Midbrain (tissue), 1 donor: ENCODE data around the gene NTN1.
"Not testable (repeated sequence)": the region's sequence is repeated elsewhere in the genome, so short reads cannot be mapped to it uniquely, and the experiment has no call there.

Source experiments
- DNase-seq: peaks from one replicate; lab custom pipeline; 2025; lab: John Stamatoyannopoulos, UW

Gene NTN1

DNA sequence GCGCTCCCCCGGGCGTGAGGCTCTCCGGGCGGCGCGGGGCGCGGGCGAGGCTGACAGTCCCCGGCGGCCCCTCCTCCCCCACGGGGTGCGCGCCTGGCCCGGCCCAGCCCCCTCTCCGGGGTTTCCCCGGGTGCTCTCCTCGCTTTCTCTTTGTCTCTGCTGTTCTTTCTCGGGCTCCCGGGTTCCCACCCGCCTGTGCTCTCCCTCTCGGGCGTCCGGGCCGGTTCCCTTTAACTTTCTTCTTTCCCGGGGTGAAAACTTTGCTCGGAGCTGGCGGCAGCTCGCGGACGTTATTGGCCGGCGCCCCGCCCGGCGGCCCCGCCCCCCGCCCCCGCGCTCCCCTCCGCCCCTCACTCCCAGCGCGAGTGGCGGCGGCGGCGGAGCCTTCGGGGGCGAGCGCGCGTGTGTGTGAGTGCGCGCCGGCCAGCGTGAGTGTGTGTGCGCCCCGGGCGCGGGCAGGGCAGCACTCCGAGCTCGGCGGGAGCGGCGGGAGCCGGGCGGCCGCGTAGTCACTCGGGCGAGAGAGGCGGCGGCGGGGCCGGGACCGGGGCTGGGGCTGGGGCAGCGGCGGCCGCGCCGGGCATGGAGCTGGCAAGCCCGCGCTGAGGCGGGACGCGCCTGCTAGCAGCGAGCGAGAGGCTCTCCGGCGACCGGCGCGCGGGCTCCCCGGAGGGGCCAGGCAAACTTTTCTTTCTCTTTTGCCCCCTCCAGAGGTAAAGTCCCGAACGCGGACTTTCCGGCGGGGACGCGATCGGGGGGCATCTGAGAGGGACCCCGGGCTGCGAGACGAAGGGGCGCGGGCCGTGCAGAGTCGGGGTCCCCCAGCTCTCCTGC is at the start of gene NTN1:
Gene NTN1 (plus strand): TSS at position 353 of the 834 bp plus-strand sequence. CDS start 864 bp downstream, outside the sequence.
- DNase-seq = peak; percentile 40

DNA sequence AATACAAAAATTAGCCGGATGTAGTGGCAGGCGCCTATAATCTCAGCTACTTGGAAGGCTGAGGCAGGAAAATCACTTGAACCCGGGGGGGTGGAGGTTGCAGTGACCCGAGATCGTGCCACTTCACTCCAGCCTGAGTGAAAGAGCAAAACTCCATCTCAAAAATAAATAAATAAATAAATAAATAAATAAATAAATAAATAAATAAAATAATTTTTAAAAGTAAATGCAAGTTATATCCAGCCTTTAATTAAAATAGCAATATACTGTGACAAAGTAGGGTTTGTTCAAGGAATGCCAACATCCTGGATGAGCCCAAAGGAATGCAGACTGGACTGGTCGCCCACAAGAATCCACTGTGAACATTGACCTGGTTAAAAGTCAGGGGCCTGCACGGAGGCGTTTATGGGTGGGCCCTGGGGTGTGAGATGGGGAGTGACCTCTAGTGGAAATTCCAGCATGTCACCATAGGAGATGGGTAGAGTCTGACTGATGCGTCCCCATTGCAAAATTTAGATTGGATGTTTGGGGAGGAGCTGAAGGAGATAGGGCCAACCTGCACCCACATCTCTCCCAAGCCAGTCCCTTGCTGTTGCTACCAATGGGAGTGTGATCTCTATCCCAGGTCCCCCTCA is 46.1 kb upstream of the NTN1 start:
- DNase-seq = no peak

DNA sequence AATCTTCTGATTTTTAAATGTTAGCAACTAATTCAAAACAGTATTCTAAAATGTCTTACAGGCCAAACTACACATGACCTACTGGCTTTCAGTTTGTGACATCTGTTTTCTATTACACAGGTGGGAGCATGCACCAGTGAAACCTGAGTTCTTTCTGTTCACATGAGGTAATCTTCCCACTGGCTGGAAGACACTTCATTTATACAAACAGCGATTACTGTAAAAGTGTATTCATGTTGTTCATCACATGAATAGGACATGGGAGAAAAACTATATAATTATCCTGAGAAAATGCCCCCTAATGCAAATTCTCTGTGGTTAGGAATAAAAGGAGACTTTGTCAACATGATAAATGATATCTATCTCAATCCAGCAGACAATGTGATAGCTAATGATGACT is 44.7 kb upstream of the NTN1 start:
- DNase-seq = no peak

DNA sequence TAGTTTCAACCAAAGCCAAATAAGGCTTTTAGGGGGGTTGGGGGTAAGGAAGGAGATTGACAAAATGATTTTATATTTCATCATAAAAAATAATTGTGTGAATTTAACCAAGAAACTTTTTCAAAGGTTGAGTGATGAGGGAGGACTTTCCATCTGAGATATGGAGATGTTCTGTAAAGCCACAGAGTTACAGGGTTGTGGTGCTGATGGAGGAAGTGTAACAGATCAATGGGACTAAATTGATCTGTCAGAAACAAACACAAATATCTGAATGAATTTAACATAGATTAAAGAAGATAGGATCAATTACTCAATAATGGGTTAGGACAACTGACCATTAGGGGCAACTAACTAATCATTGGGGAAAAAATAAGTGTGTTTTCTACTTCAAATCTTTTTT is 41.6 kb upstream of the NTN1 start:
- no peak for DNase-seq

DNA sequence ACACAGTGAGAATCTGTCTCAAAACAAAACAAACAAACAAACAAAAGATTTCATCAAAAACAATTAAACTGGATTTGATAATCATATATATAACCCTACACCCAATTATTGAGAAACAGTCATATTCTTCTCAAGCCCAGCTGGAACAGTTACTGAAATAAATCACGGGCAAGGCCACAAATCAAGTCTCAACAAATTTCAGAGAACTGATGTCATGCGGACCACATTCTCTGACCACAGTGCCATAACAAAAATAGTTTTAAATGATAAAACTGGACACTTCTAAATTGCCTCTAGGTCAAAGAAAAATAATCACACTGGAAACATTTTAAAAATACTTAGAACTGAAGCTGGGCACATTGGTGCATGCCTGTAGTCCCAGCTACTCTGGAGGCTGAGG is 39.9 kb upstream of the NTN1 start:
- no peak for DNase-seq

DNA sequence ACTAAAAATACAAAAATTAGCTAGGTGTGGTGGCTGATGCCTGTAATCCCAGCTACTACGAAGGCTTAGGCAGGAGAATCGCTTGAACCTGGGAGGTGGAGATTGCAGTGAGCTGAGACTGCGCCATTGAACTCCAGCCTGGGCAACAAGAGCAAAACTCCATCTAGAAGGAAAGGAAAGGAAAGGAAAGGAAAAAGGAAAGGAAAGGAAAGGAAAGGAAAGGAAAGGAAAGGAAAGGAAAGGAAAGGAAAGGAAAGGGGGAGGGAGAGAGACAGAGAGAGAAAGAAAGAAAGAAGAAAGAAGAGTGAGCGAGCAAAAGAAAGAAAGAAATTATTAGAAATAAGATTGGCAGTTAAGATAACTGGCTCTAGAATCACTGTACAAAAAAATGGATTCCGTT is 37.1 kb upstream of the NTN1 start:
- DNase-seq = not testable (repeated sequence)

DNA sequence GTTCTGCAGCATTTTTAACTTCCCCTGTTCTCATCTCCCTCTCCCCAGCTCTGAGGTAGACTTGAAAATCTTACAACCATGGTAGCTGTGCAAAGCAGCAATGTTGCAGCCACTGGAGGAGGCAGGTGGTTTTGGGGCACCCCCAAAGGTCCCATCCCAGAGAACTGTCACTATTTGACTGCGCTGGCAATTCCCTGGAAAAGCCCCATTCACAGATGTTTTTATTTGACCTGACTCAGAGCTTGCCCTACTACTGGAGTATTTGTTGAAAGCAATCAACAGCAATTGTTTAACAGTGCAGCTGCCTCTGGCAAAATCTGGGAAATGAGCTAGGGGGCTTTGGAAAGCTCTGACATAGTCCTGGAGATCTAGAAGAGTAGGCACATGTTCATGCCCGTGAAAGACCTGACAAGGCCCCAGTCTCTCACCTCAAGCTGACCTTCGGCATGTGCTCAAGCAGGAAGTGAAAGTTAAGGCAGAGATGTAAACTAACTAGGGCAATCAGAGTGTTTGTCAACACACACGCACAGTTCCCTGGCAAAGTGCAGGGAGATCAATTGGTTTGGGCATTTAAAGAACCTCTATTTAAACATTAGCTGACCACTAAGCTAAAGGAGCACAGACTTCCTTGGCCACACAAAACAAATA is 36.1 kb upstream of the NTN1 start:
- DNase-seq = no peak

DNA sequence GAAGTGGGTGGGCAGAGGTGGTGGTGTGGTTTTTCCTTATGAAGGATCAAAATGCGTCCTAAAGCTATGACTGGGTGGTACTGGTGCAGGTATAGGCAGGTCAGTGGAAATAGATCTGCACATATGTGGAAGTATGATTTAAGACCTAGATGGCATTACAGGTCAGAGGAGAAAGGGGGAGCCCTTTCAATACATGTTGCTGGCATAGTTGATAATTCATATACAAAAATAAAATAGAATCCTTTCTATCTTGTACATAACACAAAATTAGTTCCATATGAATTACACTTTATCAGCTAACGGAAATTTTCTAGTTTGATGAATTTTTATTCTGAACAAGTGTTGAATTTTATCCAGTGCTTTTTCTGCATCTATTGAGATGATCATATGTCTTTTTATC is 35.0 kb upstream of the NTN1 start:
- no peak for DNase-seq

DNA sequence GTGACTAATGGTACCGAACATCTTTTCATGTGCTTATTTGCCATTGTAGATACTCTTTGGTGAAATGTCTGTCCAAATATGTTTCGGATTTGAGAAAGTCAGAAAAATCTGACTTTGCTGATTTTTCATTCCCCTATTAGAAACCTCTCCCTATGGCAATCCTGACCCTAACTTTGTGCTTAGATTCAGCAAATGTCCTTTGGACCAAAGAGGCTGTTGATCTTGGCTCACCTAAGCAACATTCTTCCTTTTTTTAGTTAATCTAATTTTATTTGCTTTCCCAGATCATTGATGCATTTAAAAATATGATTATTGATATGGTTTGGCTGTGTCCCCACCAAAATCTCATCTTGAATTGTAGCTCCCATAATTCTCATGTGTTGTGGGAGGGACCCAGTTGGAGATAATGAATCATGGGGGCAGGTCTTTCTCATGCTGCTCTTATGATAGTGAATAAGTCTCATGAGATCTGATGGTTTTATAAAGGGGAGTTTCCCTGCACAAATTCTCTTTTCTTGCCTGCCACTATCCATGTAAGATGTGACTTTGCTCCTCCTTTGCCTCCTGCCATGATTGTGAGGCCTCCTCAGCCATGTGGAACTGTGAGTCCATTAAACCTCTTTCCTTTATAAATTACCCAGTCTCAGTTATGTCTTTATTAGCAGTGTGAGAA is 32.9 kb upstream of the NTN1 start:
- not testable (repeated sequence) for DNase-seq

DNA sequence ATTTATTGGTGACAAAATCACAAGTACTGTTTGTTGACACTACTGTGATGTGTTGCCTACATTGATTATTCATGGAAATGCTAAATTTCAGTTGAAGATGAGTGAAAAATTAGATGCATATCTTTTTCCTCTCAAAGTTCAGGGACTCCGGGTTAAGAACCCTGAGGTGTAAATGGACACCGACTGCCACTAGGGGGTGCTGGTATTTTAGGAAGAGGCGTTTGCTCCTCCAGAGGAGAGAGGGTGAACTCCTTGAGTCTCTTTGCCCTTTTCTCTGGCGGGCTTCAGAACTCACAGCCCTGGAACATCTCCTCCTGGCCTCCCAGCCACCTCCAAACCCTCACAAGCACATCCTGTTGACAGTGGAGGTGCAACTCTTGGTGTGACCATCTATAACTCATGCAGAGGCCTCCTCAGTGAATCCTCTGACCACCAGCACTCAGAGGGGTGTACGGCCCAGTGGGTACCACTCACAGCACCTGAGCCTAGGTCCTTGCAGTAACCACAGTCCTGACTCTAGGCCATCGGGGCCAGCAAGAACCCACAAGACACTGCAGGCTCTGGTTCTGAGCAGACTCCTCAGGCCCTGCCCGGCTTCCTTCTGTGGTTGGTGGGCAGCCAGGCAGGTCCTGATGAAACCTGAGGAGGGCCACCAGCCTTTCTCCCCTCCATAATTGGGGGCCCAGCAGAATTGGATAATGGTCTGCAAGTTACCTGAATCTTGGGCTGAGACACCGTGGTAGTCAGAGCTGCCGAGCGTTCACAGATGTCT is 29.6 kb upstream of the NTN1 start:
- peak; percentile 65 for DNase-seq

DNA sequence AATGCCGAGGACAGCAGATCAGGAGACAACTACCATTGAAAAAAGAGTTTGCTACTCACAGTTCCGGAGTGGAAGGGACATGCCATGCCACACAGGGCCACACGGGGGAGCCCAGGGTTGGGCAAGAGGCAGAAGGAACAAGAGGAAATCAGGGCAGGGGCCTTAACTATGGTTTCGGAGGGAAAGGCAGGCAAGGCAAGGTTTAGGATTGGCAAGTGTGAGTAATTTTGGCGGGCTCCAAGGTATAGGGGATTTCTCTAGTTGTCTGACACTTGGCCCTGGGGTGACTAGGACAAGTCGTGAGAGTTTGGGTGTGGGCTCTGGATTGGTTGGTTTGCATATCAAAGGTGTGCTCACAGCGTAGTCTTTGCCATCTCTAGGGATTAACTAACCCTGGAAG is 27.0 kb upstream of the NTN1 start:
- DNase-seq = no peak

DNA sequence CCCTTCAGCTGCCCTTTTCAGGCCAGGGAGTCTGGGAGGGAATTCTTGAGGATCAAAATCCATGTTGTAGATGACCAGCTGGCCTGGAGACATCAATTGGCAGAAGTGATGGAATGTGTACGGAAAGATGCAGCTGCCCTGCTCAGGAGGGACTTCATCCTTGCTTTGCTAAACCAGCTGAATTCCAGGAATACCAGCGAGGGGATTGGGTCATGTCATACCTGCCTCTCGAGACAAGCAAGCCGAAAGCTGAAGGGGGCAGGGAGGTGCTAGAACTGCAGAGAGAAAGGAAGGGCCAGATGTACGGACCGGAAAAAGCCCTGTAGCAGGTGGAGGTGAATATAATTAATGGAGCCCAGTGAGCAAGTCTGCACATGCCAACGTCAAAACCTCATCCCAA is 25.6 kb upstream of the NTN1 start:
- no peak for DNase-seq

DNA sequence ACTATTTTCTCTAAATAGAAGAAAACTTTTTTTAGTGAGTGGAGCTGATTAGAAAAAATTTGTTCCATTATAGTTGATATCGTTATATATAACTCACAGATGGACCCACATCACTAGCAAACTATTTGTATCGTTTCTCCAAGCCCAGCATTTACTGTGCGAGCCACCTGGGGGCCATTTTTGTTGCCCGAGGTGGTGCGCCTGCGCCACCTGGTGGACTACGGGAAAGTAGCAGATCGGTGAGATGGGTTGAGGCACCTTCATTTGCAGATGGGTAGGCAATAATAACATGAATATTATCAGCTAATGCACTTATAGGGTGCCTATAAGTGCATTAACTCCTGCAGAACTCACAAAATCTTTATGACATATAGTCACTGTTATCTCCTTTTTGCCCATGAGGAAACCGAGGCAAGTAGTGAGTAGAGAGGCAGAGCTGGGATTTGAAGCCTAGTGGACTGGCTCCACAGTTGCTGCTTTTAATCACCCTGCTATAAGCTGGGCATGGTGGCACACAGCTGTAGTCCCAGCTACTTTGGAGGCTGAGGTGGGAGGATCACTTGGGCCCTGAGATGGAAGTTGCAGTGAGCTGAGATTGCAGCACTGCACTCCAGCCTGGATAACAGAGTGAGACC is 23.2 kb upstream of the NTN1 start:
- DNase-seq = peak; percentile 7

DNA sequence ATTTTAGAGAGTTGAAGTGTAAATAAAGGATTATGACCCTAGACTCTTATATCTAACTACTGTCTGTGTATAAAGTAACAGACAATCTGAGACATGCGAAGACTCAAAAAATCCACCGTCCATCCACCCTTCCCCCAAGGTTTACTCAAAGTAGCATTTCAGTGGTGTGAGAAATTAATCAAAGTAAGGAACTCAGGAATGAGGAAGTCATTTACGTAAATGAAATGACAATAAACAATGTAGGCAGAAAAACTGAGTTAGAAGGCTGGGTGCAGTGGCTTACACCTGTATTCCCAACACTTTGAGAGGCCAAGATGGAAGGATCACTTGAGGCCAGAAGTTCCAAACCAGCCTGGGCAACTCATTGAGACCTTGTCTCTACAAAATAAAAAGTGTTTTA is 19.8 kb upstream of the NTN1 start:
- DNase-seq = no peak

DNA sequence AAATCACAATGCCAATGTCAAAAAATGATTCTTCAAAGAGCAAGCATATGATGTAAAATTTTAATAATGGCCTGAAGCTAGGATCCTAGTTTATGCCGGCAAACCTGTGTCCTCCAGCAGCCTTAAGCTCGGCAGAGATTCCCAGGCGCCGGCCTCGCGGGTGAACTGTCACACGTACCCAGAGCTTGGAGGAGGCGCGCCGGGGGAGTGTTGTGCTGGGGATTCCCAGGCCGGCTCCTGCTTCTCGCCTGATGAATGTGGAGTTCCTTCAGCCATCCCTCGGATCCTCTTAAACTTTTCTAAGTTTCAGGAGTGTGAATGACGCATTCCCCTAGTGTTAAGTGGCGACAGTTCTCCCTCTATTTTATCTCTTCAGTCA is 19.1 kb upstream of the NTN1 start:
- DNase-seq = no peak

DNA sequence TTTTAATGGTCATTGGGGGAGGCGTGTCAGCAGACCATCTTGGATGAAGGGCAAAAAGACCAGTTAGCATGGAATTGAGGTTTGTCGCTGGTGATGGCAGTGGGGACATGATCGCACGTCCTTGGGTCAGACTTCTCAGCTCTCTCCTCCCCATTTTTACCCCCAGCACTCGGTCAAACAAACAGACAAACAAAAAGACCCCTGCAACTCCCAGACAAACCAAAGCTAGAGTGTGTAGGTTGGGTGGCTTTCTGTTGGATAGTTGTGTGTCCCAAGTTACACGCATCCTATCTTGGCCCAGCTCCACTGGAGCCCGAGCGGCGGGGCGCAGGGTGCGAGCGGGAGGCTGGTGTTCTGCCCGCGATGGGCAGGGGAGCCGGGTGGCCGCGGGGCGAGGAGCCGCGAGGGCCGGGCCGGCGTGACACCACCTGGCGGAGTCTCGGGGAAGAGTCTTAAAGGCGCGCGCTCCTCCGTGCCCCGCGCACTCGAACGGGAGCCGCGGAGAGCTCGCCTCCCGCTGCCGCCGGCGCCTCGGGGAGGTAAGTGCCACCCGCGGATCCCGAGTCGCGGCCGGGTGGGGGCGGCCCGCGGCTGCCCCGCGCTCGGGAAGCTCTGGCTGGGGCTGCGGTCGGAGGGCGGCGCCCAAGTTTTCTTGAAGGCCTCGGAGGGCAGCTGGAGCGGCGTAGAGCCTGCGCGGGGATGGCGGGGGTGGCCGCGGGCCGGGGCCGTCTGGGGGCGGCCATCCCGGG is 18.5 kb upstream of the NTN1 start:
- DNase-seq = peak; percentile 4

DNA sequence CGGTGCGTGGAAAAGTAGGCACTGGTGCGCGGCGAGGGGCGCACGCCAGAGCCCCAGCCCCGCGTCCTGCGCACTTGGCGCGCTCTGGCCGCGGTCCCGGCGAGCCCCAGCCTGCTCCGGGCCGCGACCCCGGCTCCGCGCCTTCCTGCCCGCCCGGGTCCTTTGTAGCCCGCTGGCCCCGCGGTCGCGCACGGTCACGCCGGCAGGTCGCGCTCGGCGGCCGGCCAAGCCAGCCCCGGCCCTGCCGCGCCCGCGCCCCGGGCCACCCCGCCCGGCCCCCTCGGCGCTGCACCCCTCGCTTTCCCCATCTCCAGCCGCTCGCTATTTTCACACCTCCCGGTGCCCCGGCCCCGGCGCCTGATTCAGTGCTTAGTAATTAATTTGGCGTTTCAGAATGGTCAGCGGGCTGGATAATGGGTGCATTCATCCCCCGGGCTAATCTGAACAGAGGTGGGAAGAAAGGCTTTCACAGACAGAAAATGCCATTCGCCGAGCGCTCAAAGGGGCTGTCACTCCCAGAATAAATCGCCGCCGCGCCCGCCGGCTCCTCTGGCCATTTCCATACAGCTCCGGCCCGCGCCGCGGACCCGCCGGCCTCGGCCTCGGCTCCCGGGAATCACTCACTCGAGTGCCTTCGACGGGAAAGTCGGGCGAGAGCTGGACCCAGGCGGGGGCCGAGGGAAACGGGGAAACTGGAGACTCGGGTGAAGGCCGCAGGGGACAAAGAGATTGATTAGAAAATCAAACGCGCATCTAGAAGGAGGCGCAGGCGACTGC is 17.8 kb upstream of the NTN1 start:
- DNase-seq = no peak

DNA sequence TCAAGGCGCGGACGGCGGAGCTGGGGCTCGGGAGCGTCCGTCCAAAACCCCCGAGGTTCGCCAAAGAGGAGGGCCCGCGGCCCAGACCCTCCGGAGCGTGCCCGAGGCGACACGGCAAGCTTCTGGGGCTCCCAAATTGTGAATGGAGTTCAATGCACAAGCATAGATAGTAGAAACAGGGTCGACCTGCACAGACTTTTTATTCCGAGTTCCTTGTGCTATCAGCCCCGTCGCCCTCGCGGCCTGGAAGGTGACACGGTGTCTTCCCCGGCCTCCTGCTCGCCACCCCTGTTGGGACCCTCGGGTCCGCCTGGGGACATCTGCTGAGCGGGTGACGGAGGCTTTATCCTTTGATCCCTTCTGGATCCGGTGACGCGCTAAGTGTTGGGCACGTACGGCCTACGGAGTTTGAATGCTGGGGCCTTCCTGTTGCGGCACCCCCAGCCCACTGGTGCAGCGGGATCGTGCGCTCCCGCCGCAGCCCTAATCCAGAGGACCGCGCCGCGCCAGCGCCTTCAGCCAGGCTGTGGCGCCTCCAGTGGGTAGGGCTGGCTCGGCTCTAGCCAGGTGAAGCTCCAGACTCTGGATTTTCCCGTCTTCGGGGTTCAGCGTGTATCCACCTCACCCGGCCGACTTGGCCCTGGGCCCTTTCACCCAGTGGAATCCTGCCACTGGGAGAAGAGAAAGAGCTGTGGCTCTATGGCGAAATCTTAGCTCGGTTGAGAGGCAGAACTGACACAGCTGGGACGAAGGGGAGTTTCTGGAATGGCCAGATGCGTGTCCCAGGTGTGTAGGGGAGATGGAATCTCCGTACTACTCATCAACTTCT is 17.0 kb upstream of the NTN1 start:
- DNase-seq = no peak

DNA sequence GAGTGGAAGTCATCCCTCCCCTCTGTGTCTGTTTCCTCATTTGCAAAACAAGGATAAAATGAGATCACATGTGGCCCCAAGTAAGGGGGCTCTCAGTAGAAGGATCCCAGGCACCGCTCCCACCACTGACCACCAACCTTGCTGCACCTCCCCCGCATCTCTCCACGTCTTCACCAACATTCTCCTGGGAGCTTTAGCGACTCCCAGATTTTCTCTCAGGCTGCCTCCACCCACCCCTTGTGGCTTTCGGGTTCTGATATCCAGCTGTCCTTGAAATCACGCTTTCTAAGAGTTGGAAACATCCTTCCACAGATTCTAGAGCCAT is 16.4 kb upstream of the NTN1 start:
- no peak for DNase-seq
